ENCODE measurements around the gene SCO1. TPM values are rescaled to one million over a fixed set of nuclear protein-coding genes. Genes with fewer than 3 reads are reported as not detected.

Gene SCO1
- polyA plus RNA-seq, 3 donors = 5.0 to 14.6 (median 11.6) TPM

GRCh38 chr17:10622617-10623485 is 74.5 kb downstream of the SCO1 start:
- peaks cover 0 to 1% (median 0%) of the 10 kb centered on the region in 3 donors for H3K27me3 Mint-ChIP-seq (ENCODE audit: low read depth in 3 of 3)
- H3K4me3 Mint-ChIP-seq = no peak overlapping the region
- H3K4me1 Mint-ChIP-seq = peaks cover 5% of the 10 kb centered on the region
- H3K4me1 ChIP-seq (ENCODE audit: control insufficient read depth in 1 of 2, insufficient read depth in 2 of 2, low read length in 2 of 2) = no peaks in the 10 kb centered on the region
- no peaks in the 10 kb centered on the region for H3K36me3 Mint-ChIP-seq
- H3K79me2 ChIP-seq (ENCODE audit: insufficient read depth, low read length) = no peaks in the 10 kb centered on the region
- H3K9me3 Mint-ChIP-seq = no peaks in the 10 kb centered on the region
- no peak overlapping the region for H3K9ac ChIP-seq (ENCODE audit: insufficient read depth, low read length, poor library complexity, severe bottlenecking)
- H3K27me3 ChIP-seq (ENCODE audit: control insufficient read depth in 2 of 2, insufficient read depth in 2 of 2, low read length in 2 of 2) = no peaks in the 10 kb centered on the region
- H3K4me2 ChIP-seq (replicated peaks; ENCODE audit: extremely low read depth, low read length, poor library complexity, severe bottlenecking) = no peak overlapping the region
- H4K20me1 ChIP-seq (ENCODE audit: insufficient read depth, low read length) = no peaks in the 10 kb centered on the region
- no peaks in the 10 kb centered on the region for H3K9me3 ChIP-seq (replicated peaks in 1 of 2; ENCODE audit: control insufficient read depth in 1 of 2, insufficient read depth in 1 of 2, low read length in 2 of 2)
- TF ChIP-seq CTCF (IDR thresholded peaks at IDR 0.05) = no peak
- H3K4me3 ChIP-seq (replicated peaks in 1 of 3; ENCODE audit: low read depth in 2 of 3, low read length in 3 of 3) = no peak overlapping the region
- intact Hi-C loops (cut with micrococcal nuclease) = no loop called here
- H3K27ac Mint-ChIP-seq = no peak overlapping the region
- H3K36me3 ChIP-seq (replicated peaks in 1 of 2; ENCODE audit: control insufficient read depth in 1 of 2, insufficient read depth in 2 of 2, low read length in 2 of 2) = no peaks in the 10 kb centered on the region
- 100% methylated on average over 5 of the region's 14 CpGs for WGBS (ENCODE audit: insufficient coverage)
- H2AFZ ChIP-seq (ENCODE audit: insufficient read depth, low read depth, low read length, poor library complexity, severe bottlenecking) = peak overlapping the region; percentile 47
- no peak overlapping the region for H3K27ac ChIP-seq (ENCODE audit: low read depth in 1 of 2, low read length in 2 of 2)
- DNase-seq = no peak

Other genes with a start within 250 kb of the SCO1 start
- not detected for gene MYH4, start 228.0 kb downstream of the SCO1 start, polyA plus RNA-seq
- gene MYH1, start 179.0 kb downstream of the SCO1 start, polyA plus RNA-seq = not detected
- gene MYH2, start 147.9 kb downstream of the SCO1 start, polyA plus RNA-seq = not detected
- 1 to 10 TPM in 1 of 3 donors, under 1 TPM in 1, not detected in 1; 0.13 to 5.7 TPM for gene MYH3, start 40.2 kb downstream of the SCO1 start, polyA plus RNA-seq
- 1 to 10 TPM; 6.0 to 9.3 (median 7.5) TPM for gene ADPRM, start 61 bp upstream of the SCO1 start, polyA plus RNA-seq
- 1 to 10 TPM in 2 of 3 donors, under 1 TPM in 1; 0.33 to 4.8 (median 1.1) TPM for gene TMEM220, start 32.5 kb upstream of the SCO1 start, polyA plus RNA-seq
- not detected for gene TMEM238L, start 106.6 kb upstream of the SCO1 start, polyA plus RNA-seq
- not detected for gene PIRT, start 140.6 kb upstream of the SCO1 start, polyA plus RNA-seq